T-helper 1 cell treated with Interleukin-12 subunit alpha and Interleukin-12 subunit beta and Interleukin-4 antibody, amounts not matched to agents 30 μg/mL and 1 μg/mL, for 36 hours (primary cell): ENCODE measurements around the gene CEPT1.

Source experiments
- H3K27ac Mint-ChIP-seq: one replicate; pipeline ENCODE4 v1.8.0; 2021; ENCODE audit warnings: mild to moderate bottlenecking, mixed read lengths
- H3K27me3 Mint-ChIP-seq: one replicate; pipeline ENCODE4 v1.8.0; 2021; ENCODE audit warnings: low read depth, mixed read lengths
- H3K36me3 Mint-ChIP-seq: one replicate; pipeline ENCODE4 v1.8.0; 2021; ENCODE audit warnings: low read depth, mixed read lengths
- H3K4me1 Mint-ChIP-seq: one replicate; pipeline ENCODE4 v1.8.0; 2021; ENCODE audit warnings: low read depth, mixed read lengths
- H3K4me3 Mint-ChIP-seq: one replicate; pipeline ENCODE4 v1.8.0; 2021; ENCODE audit warnings: mild to moderate bottlenecking, moderate library complexity, mixed read lengths
- H3K9me3 Mint-ChIP-seq: one replicate; pipeline ENCODE4 v1.8.0; 2021; ENCODE audit warnings: mixed read lengths

The CEPT1 gene

DNA sequence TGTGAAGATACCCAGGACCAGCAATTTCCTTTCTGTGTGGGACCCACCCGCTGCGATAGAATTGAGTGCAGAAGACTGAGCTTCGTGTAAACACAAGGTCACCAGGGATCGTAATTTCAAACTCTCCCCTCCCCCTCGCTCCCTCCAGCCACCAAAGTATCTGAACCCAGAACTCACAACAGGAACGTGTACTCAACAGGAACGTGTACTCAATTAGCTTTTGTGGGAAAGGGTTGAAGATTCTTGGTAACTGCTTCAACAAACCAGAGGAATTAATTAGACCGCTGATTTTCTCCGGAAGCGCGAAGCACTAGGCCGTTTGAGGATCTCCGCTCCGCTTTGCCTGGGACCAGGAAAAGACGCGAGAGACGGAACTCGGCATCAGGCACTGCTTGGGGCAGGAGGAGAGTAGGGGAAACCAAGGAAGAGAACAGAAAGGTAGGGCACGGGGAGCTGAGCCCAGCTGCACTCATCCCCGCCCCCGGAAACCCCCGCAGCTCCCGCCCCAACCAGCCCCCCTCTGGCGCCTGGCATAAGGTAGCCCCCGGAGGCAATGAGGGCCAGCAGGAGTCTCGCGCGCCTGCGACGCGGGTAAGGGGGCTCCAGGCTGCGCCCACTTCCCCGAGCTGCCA lies 583 bp upstream of the CEPT1 start:
- Mint-ChIP-seq H3K36me3 (peaks cover 29% of the 10 kb centered on the region), H3K27me3 (no peaks in the 10 kb centered on the region), H3K4me1 (peaks cover 33% of the 10 kb centered on the region), H3K9me3 (no peaks in the 10 kb centered on the region), H3K27ac (peak overlapping the region; percentile 97), H3K4me3 (peak overlapping the region; percentile 100)

DNA sequence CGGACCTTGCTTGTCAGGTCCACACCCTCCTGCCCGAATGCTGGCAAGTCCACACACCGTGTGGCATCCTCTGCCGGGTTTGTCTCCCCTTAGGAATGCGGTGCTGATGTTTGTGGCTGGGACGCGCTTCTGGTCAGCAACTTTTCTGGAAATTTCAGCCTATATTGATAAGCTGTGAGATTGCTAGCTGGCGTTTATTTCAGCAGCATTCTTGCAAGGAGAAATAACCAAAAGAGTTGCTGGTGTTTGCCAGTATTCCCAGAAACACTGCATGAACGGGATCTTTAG lies 601 bp downstream of the CEPT1 start:
- peak overlapping the region; percentile 100 for H3K4me3 Mint-ChIP-seq
- peak overlapping the region; percentile 32 for H3K27ac Mint-ChIP-seq
- H3K9me3 Mint-ChIP-seq, result no peaks in the 10 kb centered on the region
- H3K36me3 Mint-ChIP-seq, result peaks cover 22% of the 10 kb centered on the region
- no peaks in the 10 kb centered on the region for H3K27me3 Mint-ChIP-seq
- peaks cover 30% of the 10 kb centered on the region for H3K4me1 Mint-ChIP-seq

DNA sequence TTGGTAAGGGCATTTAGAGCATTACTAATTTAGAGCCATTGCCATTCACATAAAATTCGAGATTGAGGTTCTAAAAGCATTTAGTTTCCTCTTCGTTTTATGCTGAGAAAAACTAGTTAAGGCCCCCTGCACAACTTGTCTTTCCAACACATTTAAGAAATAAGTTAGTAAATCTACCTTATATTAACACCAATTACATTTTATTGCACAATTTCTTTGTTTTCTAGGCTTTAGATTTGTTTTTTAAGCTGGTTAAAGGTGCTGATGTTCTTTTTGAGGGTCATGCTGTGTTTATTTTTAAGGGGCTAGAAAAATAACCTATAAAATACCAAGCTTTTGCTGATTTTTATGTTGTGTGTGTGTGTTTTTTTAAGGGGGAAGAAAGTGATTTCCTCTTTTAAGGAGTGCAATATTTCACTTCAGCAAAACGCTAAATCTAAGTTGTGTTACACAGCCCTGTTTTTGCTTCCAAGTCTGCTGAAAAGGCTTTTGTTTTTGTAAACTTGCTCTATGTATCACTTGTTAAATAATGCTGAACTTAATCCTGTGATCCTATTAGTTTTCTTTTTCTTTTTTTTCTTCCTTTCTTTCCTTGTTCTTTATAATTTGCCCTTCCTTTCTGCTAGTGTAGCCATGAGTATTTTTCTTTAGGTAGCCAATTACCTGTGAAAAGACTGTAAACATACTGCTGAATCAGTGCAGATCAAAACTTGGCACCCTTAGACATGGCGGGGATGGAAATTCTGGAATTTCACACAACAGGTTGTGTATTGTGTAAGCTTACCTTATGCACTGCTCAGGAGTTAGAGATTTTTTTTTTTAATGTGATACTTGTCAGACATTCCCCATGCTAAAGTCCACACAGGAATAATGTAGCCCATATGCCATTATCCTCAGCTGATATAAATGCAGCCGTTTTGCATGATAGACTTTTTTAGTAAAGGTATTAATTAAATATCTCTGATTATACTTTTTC lies 1.5 kb downstream of the CEPT1 start:
- H3K27me3 Mint-ChIP-seq, result no peaks in the 10 kb centered on the region
- H3K36me3 Mint-ChIP-seq, result peaks cover 20% of the 10 kb centered on the region
- no peak overlapping the region for H3K27ac Mint-ChIP-seq
- no peaks in the 10 kb centered on the region for H3K9me3 Mint-ChIP-seq
- H3K4me1 Mint-ChIP-seq, result peaks cover 36% of the 10 kb centered on the region
- peak overlapping the region; percentile 100 for H3K4me3 Mint-ChIP-seq

DNA sequence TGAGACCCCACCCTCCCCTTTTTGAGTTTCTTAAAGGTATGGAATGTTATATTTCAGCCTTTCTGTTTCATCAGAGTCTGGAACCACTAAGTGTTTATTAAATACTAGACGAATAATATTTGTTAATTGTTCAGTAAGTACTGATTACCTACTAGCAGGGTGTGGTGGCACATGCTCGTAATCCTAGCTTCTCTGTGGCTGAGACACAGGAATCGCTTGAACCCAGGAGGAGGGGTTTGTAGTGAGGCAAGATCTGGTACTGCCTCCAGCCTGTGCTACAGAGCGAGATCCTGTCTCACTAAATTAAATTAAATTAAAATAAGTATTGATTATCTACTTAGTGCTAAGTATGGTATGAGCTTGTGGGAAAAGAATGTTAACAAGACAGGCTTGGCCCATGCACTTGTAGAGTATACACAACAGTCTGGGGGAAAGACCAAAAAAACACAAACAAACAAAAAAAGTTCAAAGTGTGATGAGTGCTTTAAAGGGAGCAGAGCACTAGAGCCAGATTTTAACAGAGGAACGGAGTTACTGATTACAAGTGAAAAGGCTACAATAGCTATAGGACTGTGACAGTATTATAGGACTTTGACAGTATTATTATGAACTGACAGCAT lies 2.4 kb downstream of the CEPT1 start:
- Mint-ChIP-seq H3K4me3 (no peak overlapping the region), H3K9me3 (no peaks in the 10 kb centered on the region), H3K36me3 (peaks cover 19% of the 10 kb centered on the region), H3K4me1 (peaks cover 36% of the 10 kb centered on the region), H3K27me3 (no peaks in the 10 kb centered on the region), H3K27ac (no peak overlapping the region)

DNA sequence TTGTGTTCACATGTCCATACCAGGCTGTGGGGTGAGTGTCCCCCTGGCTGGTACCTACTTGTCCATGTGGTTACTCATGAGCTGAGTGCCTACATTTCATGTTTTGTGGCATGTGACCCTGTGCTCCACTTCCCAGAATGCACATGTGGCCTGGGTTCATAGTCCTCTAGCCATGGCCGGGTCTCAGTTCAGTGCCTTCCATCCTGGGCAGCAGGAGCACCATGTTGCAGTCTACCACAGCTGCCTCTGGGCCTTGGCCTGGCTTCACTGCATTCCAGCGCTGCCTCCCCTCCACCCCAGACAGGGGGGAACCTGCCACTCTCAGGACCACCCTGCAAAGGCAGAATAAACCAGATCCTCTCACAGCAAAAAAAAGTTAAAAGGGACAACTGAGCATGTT lies 5.5 kb downstream of the CEPT1 start:
- Mint-ChIP-seq H3K4me1 (peaks cover 37% of the 10 kb centered on the region), H3K27ac (no peak overlapping the region), H3K36me3 (peaks cover 28% of the 10 kb centered on the region), H3K4me3 (no peak overlapping the region), H3K27me3 (no peaks in the 10 kb centered on the region), H3K9me3 (no peaks in the 10 kb centered on the region)

DNA sequence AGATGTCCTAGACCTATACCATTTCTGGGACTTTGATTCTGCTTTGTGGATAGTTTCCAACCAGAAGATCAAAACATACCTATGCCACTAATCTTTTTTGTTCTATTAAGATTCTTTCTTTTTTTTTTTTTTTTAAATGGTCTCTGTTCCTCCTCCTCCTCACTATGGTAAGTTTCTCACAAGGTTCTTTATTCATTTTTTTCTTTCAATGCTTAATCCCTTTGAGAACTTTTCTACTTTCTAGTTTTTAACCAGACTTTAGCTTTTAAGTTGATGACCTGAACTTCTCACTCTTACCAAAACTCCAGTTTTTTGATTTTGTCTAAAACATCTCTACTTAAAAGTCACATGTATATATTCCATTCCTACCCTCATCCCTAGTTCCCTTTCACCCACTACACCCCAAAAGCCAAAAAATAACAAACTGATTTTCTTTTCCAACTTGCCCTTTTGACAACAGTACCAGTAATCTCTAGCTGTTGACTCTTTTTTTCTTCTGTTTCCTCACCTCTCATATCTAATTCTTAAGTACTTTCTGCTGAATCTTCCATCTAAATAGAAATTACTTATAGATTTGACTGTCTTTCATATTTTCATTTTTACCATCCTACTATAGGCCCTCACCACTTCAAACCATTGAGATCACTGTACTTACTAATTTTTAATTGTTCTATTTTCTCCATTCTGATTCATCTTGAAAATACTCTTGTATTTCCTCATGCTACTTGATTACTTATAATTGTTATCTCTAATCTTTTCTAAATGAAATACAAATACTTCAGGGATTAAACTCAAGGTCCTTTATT lies 6.1 kb downstream of the CEPT1 start:
- no peaks in the 10 kb centered on the region for H3K9me3 Mint-ChIP-seq
- peaks cover 34% of the 10 kb centered on the region for H3K4me1 Mint-ChIP-seq
- H3K4me3 Mint-ChIP-seq, result no peak overlapping the region
- H3K27ac Mint-ChIP-seq, result no peak overlapping the region
- H3K27me3 Mint-ChIP-seq, result no peaks in the 10 kb centered on the region
- H3K36me3 Mint-ChIP-seq, result peaks cover 29% of the 10 kb centered on the region

DNA sequence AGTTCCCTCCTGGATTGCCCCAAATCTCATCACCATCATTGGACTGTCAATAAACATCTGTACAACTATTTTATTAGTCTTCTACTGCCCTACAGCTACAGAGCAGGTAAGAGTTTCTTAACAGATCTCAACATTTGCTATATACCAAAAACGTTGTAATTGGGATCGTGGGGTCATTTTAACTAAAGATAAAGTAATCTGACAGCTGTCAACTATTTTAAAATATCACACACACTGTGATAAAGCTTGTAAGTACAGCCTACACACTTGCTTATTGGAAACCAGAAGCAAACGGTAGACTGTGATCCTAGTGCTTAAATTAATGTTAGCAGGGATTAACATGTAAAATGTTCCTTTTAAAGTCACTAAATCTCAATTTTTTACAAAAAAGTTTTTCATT lies 7.9 kb downstream of the CEPT1 start:
- Mint-ChIP-seq H3K27me3 (no peaks in the 10 kb centered on the region), H3K4me1 (peaks cover 39% of the 10 kb centered on the region), H3K27ac (no peak overlapping the region), H3K9me3 (no peaks in the 10 kb centered on the region), H3K4me3 (no peak overlapping the region), H3K36me3 (peaks cover 42% of the 10 kb centered on the region)

DNA sequence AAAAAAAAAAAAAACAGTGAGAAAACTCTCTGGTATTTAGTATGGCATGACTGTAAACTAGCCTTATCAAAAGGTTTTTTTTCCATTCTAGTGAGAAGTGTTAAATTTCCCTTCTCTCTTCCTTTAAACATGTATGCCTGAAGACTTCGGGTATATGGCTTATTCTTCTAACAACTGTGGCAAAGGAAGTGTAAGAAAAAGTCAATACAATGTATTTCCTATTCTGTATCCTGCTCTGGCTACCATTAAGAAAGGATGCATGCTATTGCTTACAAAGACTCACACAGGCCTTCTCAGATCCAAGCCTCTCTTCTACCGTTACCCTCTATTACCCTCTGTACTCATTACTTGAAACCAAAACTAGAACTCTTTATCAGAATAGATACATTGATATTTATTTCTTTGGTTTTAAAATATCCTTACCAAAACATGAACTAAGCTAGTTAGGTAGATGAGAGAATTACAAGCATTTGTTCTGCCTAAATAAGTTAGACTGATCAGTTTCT lies 8.4 kb downstream of the CEPT1 start:
- Mint-ChIP-seq H3K36me3 (peaks cover 47% of the 10 kb centered on the region), H3K9me3 (no peaks in the 10 kb centered on the region), H3K4me1 (peaks cover 40% of the 10 kb centered on the region), H3K27me3 (no peaks in the 10 kb centered on the region), H3K27ac (no peak overlapping the region), H3K4me3 (no peak overlapping the region)

DNA sequence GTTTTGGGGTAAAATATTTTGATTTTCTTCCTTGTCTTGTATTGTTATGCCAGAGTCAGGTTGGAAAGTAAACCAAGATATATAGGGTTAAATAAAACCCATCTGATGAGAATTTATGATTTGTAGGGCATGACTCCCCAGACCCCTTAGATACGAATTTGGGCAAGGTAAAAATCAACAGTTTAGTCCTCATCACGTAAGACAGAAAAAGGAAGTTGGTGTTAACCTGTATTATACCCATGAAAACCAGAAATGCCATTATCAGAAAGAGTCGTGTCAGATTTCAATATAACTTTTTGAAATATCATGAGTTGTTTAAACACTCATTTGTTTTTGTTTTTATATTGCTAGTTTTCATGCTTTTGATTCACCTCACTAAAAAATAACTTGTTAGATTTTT lies 11.8 kb downstream of the CEPT1 start:
- peaks cover 62% of the 10 kb centered on the region for H3K36me3 Mint-ChIP-seq
- no peaks in the 10 kb centered on the region for H3K9me3 Mint-ChIP-seq
- peaks cover 44% of the 10 kb centered on the region for H3K4me1 Mint-ChIP-seq
- no peaks in the 10 kb centered on the region for H3K27me3 Mint-ChIP-seq
- H3K4me3 Mint-ChIP-seq, result no peak overlapping the region
- H3K27ac Mint-ChIP-seq, result no peak overlapping the region

DNA sequence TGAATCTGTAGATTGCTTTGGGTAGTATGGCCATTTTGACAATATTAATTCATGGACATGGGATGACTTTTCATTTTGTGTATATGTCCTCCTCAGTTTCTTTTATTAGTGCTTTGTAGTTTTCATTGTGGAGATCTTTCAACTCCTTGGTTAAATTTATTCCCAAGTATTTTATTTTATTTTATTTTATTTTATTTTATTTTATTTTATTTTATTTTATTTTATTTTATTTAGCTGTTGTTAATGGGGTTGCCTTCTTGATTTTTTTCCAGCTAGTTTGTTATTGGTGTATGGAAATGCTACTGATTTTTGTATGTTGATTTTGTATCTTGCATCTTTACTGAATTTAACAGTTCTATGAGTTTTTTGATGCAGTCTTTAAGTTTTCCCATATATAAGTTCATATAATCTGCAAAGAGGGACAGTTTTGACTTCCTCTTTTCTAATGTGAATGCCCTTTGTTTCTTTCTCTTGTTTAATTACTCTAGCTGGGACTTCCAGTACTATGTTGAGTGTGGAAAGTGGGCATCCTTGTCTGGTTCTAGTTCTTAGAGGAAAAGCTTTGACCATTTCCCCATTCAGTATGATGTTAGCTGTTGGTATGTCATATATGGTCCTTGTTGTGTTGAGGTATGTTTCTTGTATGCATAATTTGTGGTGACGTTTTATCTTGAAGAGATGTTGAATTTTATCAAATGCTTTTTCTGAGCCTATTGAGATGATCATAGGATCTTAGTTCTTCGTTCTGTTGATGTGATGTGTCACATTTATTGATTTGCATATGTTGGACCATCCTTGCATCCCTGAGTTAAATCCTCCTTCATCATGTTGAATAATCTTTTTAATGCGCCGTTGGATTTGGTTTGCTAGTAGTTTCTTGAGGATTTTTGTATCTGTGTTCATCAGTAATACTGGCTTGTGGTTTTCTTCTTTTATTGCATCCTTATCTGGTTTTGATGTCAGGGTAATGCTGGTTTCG lies 14.3 kb downstream of the CEPT1 start:
- Mint-ChIP-seq H3K9me3 (no peaks in the 10 kb centered on the region), H3K27me3 (no peaks in the 10 kb centered on the region), H3K4me1 (peaks cover 41% of the 10 kb centered on the region), H3K4me3 (no peak overlapping the region), H3K27ac (no peak overlapping the region), H3K36me3 (peaks cover 61% of the 10 kb centered on the region)

DNA sequence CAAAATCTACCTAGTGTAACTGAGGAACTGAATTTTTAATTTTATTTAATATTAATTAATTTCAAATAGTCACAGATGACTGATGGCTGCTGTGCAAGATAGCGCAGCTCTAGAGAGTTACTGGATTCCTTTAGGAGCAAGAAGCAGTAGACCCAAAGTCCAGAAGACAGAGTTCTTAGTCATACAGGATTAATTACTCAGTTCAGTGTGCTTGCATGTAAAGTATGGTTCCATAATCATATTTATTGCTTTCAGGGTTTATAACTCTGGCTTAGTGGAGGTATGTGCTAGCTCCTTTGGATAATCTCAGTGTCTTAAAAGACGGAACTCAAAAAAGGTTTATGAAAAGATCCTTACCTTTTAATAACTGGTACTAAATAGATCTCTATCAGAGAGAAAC lies 17.4 kb downstream of the CEPT1 start:
- no peak overlapping the region for H3K27ac Mint-ChIP-seq

DNA sequence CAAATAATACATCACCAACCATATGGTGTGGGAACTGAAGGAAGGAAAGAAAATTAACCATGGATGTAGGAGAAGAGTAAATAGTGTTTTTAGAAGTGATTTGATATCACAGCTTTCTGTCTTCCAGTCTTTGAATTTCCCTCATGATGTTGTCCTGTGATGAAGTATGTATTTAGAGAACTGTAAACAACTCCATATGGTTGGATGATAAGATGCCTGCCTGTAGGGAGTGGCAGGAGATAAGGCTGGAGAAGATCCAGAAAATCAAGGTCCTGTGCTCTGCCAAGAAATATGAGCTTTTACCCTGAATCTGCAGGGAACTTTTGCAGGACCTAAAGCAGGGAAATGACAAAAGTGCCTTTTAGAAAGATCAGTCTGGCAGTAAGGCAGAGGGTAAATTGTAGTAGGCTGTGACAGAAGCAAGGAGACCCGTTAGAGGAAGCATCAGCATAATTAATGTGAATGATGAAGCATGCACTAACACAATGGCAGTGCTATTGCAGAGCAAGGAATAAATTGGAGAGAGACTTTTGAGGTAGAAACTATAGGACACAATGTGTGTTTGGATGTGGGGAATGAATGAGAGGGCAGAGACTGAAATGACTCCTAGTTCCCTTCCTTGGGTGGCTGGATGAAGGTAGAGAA lies 21.9 kb downstream of the CEPT1 start:
- no peaks in the 10 kb centered on the region for H3K9me3 Mint-ChIP-seq
- H3K4me1 Mint-ChIP-seq, result peaks cover 4% of the 10 kb centered on the region
- peaks cover 21% of the 10 kb centered on the region for H3K36me3 Mint-ChIP-seq
- H3K4me3 Mint-ChIP-seq, result no peak overlapping the region
- no peaks in the 10 kb centered on the region for H3K27me3 Mint-ChIP-seq
- H3K27ac Mint-ChIP-seq, result no peak overlapping the region

More for the DNA sequence above, 17.4 kb downstream of the CEPT1 start:
- Mint-ChIP-seq H3K4me3 (no peak overlapping the region), H3K4me1 (peaks cover 24% of the 10 kb centered on the region), H3K36me3 (peaks cover 45% of the 10 kb centered on the region), H3K9me3 (no peaks in the 10 kb centered on the region), H3K27me3 (no peaks in the 10 kb centered on the region)

DNA sequence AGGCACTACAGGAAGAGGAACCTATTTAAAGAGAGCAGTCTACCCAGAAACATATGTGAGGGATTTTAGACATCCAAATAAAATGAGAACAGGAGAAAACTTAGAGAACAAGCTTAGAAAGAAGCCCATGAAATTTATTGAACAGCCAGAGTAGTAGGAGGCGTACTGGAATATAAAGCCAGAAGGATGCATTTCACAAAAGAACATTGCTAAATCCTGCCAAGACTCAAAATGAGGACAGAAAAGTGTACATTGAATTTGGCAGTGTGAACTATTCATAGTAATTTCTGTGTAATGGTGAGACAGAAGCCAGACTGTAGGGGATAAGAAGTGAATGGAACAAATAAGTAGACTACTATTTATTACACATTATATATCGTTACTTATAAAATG lies 22.5 kb downstream of the CEPT1 start:
- H3K4me1 Mint-ChIP-seq, result peaks cover 4% of the 10 kb centered on the region
- H3K9me3 Mint-ChIP-seq, result no peaks in the 10 kb centered on the region
- H3K36me3 Mint-ChIP-seq, result peaks cover 21% of the 10 kb centered on the region
- no peaks in the 10 kb centered on the region for H3K27me3 Mint-ChIP-seq
- H3K4me3 Mint-ChIP-seq, result no peak overlapping the region
- no peak overlapping the region for H3K27ac Mint-ChIP-seq
